GM12801 (cell line): Measurements from ENCODE around the gene HHIP.

Source experiments
- TF ChIP-seq, protein P1 (sequence below): IDR thresholded peaks from one replicate; pipeline ENCODE4 v1.5.1; 2011; ENCODE audit warnings: control low read depth; ENCODE audit not compliant: insufficient read length; ENCODE audit errors: extremely low read depth

The HHIP gene

DNA sequence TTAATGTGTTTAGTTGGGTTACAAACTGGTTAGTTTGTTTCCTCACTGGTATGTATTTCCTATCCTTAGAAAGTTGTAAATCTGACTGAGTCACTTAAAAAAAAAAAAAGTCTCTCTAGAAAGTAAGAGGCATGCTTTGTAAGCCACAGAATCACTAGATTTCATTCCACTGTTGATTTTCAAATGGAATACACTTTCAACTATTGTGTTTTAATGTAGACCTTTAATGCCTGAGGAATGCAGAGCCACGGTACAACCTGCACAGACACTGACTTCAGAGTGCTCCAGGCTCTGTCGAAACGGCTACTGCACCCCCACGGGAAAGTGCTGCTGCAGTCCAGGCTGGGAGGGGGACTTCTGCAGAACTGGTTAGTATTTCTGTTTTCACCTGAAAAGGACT lies 88.6 kb downstream of the HHIP start:
- TF ChIP-seq, protein P1, sequence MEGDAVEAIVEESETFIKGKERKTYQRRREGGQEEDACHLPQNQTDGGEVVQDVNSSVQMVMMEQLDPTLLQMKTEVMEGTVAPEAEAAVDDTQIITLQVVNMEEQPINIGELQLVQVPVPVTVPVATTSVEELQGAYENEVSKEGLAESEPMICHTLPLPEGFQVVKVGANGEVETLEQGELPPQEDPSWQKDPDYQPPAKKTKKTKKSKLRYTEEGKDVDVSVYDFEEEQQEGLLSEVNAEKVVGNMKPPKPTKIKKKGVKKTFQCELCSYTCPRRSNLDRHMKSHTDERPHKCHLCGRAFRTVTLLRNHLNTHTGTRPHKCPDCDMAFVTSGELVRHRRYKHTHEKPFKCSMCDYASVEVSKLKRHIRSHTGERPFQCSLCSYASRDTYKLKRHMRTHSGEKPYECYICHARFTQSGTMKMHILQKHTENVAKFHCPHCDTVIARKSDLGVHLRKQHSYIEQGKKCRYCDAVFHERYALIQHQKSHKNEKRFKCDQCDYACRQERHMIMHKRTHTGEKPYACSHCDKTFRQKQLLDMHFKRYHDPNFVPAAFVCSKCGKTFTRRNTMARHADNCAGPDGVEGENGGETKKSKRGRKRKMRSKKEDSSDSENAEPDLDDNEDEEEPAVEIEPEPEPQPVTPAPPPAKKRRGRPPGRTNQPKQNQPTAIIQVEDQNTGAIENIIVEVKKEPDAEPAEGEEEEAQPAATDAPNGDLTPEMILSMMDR = no peak

DNA sequence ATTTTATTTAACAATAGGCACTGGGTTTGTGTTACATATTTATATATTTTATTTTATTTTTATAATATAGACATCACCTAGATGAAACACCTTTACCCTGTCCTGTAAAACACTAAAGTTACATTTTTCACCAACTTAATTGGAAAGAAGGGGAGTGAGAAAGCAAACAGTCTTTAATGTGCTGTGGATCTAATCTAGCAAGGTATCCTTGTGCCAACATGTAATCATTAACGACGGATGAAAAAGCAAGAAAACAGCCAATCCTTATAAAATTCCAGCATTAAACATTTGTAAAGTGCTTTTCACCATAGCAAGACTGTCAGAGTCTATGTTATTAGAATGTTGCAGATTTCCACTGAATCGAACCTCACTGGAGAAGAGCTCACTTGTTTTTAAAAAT lies 92.7 kb downstream of the HHIP start:
- TF ChIP-seq, protein P1 = no peak

DNA sequence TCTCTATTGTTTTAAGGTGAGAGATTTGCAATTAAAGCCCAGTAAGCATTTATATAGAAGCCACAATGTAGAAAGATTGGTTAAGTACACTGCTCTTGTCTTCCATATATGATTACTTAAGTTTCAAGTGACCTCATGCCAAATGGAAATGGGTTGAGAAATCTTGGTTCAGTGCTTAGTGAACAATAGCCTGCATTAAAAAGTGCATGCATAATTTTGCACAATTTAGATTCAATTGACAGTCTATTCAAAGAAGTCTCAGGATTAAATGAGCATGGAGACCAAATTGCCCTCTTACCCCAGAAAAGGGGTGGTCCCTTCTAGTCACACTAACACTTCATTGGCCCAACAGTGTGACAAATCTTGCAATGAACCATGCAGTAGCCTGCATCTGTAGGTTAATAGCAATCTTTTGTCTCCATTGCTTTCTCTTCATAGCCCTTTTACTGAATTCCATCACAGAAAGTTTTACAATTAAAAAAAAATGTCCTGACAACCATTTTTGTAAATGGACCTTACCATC lies 93.6 kb downstream of the HHIP start:
- TF ChIP-seq, protein P1 = no peak

DNA sequence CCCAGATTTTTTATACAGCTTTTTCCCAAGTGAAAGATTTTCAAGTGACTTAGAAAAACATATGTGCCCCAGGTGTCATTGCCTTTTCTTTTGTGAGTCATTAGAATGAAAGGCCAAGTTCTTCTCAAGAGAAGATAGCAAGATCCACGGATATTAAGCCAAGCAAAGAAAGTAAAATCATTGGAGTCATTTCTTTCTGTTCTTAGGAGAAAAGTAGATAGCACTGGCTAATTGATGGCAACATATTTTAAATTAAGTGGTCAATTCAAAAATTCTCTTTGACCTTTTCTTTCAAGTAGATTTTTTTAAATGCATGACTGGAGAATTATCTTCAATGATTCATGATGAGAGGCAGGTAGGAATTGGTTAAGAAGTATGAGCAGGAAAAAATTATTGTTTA lies 94.4 kb downstream of the HHIP start:
- TF ChIP-seq, protein P1 = no peak

DNA sequence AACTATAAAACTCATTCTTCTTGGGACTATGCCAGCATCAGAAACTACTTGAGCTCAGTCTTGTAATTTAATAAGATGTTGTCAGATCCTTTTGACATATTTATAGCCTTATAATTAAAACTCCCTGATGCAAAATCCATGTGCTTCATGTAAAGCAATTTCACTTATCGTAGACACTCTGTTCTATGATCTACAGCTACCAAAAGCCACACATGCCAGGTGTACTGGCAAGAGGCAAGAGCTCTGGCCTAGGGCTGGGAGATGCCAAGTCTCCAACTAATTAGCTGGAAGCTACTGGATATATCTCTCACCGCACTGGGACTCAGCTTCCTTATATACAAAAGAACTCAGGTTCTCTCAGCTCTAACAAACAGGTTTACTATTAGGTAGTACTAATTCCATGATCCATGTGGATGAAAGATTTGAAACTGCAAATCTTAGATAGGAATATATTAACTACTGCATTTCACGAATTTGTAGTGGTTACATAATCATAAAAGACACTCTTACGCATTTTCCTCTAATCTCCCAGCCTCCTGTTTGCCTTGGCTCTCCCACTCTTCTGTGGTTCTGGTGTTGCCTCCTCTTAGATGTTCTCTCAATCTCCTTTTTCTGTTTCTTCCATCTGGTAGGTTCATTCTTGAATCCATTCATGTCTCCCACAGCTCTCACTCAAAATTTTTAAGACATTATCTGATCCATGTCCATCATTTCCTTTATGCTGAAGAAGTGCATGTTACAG lies 103.0 kb downstream of the HHIP start:
- TF ChIP-seq, protein P1 = no peak

DNA sequence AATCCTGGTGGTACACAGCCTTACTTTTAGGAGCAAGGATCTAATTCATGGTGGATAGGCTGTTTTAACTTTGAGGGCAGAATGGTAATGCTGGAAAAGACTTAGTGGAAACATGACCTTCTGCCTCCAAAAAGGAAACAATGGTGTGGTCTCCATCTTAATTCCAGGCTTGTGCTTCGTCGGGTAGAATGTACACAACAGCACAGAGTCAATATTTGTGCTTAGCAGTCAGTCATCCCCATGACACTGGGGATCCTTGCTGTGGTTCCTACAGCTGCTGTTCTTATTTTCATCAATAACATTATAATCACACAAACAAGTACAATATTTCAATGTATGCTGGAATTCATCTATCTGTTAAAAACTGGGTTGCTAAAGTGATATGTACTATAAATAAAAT lies 104.4 kb downstream of the HHIP start:
- TF ChIP-seq, protein P1 = no peak

DNA sequence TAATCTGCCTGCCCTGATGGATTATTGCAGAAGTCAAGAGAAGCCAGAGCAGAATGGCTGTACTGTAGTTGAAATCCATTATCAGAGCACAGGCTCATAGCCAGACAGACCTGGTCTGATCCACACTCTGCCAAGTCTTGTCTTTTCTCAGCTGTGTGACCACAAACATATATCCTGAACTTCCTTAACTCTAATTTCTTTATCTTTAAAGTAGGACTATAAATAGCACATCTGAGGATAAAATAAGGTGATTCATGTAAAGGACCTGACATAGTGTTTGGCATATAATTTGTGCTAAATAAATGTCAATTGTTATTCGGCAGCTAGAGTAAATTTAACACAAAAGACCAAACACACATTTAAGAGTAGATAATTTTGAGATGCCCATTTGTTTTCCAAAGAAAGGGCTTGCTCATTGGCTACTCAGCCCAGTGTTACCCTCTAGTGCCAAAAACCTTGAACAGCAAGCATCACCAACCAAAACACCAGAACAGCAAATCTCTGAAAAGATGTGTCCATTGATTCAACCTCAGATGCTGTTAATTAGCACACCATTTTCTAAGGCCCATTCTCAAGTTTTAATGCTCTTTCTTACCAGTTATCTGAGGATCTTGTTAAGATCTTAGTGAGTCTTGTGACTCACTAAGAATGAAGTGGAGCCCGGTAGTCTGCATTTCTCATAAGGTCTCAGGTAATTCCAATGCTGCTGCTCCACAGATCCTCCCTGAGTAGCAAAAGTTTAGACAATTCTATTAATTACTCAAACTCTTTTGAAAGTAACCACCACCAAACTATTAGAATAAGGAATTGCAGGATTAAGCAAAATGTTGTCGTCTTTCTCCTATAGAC lies 108.8 kb downstream of the HHIP start:
- TF ChIP-seq, protein P1 = no peak
